Testis (tissue), 3 donors: ENCODE data around the gene PMFBP1. TPM values are rescaled to one million over a fixed set of nuclear protein-coding genes. Genes with fewer than 3 reads are reported as not detected.

Experiments used
- DNase-seq: peaks from one replicate; pipeline ENCODE4 v3.0.0-alpha.2; 2019
- H3K27ac ChIP-seq, 2 donors: fragments of 200-600 bp; sonication (generic); one replicate each; pipeline ENCODE4 v1.5.1; 2019
- H3K27me3 ChIP-seq: fragments of 200-600 bp; sonication (generic); one replicate; pipeline ENCODE4 v1.5.1; 2019
- H3K36me3 ChIP-seq: fragments of 200-600 bp; sonication (generic); one replicate; pipeline ENCODE4 v1.5.1; 2017; ENCODE audit warnings: low read depth; ENCODE audit errors: missing control alignments
- H3K4me1 ChIP-seq: fragments of 200-600 bp; sonication (generic); one replicate; pipeline ENCODE4 v1.5.1; 2019
- H3K4me3 ChIP-seq, 2 donors: fragments of 200-600 bp; sonication (generic); one replicate each; pipeline ENCODE4 v1.5.1; 2017 to 2019
- H3K9me3 ChIP-seq: fragments of 200-600 bp; sonication (generic); one replicate; pipeline ENCODE4 v1.5.1; 2017
- POLR2A ChIP-seq: fragments of 450-650 bp; IDR thresholded peaks from one replicate; pipeline ENCODE4 v1.6.1; 2017; ENCODE audit warnings: antibody characterized with exemption, mild to moderate bottlenecking, moderate library complexity
- WGBS, 2 donors: methylation state at CpG; one replicate each; pipeline ENCODE4 v1.1.5; 2018; 5-methylcytosine and 5-hydroxymethylcytosine counted together
- intact Hi-C: fragments of 100-400 bp; cut with DNase I; formaldehyde crosslinking; loops from one replicate; pipeline ENCODE4 v1.15.1; 2023; ENCODE audit warnings: low total_unique reads
- polyA plus RNA-seq: library from polyadenylated mRNA; stranded (reverse); fragments of 350-450 nt; fragmentation: Illumina TruSeq; extraction: RNeasy Lipid Tissue Mini Kit (QIAGEN cat#74804); gene quantifications from one replicate; pipeline ENCODE4 v1.2.3, GENCODE V29; 2014; ENCODE audit warnings: low read depth, low replicate concordance; ENCODE audit not compliant: insufficient read depth
- total RNA-seq, 2 donors: library from RNA; depleted of rRNA; stranded (reverse); fragments of >200 nt; gene quantifications; one replicate each; pipeline ENCODE4 v1.2.3, GENCODE V29; 2016
- TF ChIP-seq, protein P1 (sequence below), 3 experiments: fragments of 450-650 bp in 2 of 3; fragments of 200-600 bp in 1 of 3; sonication (generic) in 1 of 3; IDR thresholded peaks; one replicate each; pipeline ENCODE4 v1.5.1; 2016 to 2019; ENCODE audit warnings: antibody characterized with exemption in 3 of 3, mild to moderate bottlenecking in 2 of 3, moderate library complexity in 1 of 3

PMFBP1 gene
- total and polyA plus RNA-seq, 3 donors from 2014 or later: 14.4 to 33.5 (median 24.3) TPM

DNA sequence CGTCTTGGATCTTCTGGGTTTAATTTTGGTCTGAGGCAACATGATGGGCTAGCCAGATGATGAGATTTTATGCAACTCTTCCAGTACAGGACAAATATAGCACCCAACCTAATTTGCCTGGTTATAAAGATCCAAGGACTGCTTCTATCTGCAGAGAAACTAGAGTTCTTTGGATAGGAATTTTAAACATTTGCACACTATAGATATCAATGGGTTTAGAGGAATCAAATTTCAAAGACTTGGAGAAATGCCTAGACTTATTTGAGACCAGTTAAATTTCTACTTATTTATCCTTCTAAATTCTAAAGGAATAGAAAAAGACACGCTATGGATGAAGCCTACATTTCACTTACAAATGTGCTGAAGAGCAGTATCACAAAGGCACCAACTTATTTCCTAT is 12.6 kb downstream of the PMFBP1 start:
- 44 to 58% methylated on average over 2 of the region's 2 CpGs for WGBS, 2 donors
- H3K27me3 ChIP-seq: no peaks in the 10 kb centered on the region
- no peaks in the 10 kb centered on the region for H3K9me3 ChIP-seq
- no peaks in the 10 kb centered on the region for H3K36me3 ChIP-seq
- H3K27ac ChIP-seq: no peak overlapping the region
- intact Hi-C loops: no loop called here
- DNase-seq: no peak
- H3K4me3 ChIP-seq: no peak overlapping the region
- TF ChIP-seq POLR2A: no peak
- TF ChIP-seq, protein P1, sequence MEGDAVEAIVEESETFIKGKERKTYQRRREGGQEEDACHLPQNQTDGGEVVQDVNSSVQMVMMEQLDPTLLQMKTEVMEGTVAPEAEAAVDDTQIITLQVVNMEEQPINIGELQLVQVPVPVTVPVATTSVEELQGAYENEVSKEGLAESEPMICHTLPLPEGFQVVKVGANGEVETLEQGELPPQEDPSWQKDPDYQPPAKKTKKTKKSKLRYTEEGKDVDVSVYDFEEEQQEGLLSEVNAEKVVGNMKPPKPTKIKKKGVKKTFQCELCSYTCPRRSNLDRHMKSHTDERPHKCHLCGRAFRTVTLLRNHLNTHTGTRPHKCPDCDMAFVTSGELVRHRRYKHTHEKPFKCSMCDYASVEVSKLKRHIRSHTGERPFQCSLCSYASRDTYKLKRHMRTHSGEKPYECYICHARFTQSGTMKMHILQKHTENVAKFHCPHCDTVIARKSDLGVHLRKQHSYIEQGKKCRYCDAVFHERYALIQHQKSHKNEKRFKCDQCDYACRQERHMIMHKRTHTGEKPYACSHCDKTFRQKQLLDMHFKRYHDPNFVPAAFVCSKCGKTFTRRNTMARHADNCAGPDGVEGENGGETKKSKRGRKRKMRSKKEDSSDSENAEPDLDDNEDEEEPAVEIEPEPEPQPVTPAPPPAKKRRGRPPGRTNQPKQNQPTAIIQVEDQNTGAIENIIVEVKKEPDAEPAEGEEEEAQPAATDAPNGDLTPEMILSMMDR (IDR thresholded peaks at IDR 0.05): no peak
- no peaks in the 10 kb centered on the region for H3K4me1 ChIP-seq

DNA sequence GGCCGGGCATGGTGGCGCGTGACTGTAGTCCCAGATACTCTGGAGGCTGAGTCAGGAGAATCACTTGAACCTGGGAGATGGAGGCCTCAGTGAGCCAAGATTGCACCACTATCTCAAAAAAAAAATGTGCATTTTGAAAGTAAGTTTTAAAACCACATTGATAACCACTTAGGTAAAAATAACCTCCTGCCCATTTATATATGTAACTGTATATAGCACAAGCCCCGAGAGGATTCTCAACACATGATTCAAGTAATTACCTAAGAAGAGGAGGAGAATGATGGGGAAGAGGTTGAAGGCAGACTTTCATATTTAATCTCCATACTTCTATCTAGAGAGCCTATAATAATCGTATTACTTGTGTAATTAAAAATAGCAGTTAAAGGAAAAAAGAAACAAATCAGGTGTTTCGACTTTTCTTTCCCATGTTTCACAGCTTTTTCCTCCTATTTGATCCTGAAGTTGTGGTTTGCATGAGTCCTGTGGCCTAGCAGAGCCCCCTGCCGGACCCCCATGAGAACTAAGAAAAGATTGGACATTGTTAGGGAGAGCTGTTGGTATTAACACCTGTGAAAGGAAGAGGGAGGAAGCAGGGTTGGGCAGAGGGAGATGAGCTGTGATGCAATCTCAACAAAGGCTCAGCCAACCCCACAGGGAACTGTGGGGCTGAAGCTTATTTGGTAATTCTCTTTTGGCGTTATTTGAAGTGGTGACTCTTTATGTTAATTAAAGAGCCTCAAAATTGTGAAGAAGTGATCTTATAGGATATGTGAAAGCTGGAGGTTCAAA is 22.1 kb downstream of the PMFBP1 start:
- WGBS, 2 donors: 80 to 82% methylated on average over 8 of the region's 8 CpGs
- no peak overlapping the region for H3K27ac ChIP-seq
- no peak for DNase-seq
- intact Hi-C loops: no loop called here
- H3K4me3 ChIP-seq: no peak overlapping the region
- no peaks in the 10 kb centered on the region for H3K4me1 ChIP-seq
- H3K9me3 ChIP-seq: no peaks in the 10 kb centered on the region
- no peaks in the 10 kb centered on the region for H3K27me3 ChIP-seq
- no peaks in the 10 kb centered on the region for H3K36me3 ChIP-seq
- no peak for TF ChIP-seq POLR2A
- TF ChIP-seq, protein P1 (IDR thresholded peaks at IDR 0.05): no peak

DNA sequence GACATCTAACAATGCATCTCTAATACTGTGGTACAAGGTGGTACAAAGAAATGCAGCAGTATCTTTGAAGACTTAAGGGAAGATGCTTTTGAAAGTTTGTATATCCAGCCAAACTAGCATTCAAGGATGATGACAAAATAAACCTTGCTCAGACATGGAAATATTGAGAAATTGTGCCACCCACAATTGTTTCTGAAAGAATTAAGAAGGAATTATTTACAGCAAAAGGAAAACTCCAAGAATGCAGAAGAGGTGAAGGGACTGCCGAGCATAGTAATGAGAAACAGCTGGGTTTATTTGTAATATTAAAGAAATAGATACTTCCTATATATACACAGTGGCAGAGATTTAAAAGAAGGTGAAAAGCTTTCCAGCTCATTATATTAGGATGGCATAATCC is 29.5 kb downstream of the PMFBP1 start:
- Histone ChIP-seq H3K27me3 (no peaks in the 10 kb centered on the region), H3K27ac (no peak overlapping the region), H3K36me3 (no peaks in the 10 kb centered on the region), H3K9me3 (no peaks in the 10 kb centered on the region), H3K4me1 (no peaks in the 10 kb centered on the region), H3K4me3 (no peak overlapping the region)
- TF ChIP-seq, protein P1 (IDR thresholded peaks at IDR 0.05): no peak
- TF ChIP-seq POLR2A: no peak
- no peak for DNase-seq
- intact Hi-C loops: no loop called here
- 63 to 68% methylated on average over 1 of the region's 1 CpG for WGBS, 2 donors

DNA sequence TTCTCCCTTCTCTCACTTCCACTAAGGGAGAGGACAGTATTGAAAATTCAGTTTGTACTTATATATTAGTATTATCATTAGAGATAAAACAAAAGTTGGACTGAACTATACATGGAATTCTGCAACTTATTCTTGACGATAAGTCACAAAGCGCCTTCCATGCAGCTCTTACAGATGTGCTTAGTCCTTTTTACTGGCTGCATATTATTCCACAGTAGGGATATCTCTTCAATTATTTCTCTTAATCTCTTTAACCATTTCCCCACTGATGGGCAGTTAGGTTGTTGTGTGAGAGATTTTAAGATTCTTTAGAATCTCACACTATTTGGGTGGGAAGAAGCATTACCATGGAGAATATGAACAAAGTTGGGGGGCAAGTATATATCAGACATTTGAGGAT is 32.0 kb downstream of the PMFBP1 start:
- TF ChIP-seq, protein P1 (IDR thresholded peaks at IDR 0.05): no peak
- TF ChIP-seq POLR2A: no peak
- intact Hi-C loops: no loop called here
- WGBS, 2 donors: 96 to 98% methylated on average over 2 of the region's 2 CpGs
- H3K9me3 ChIP-seq: no peaks in the 10 kb centered on the region
- H3K36me3 ChIP-seq: no peaks in the 10 kb centered on the region
- H3K4me3 ChIP-seq: no peak overlapping the region
- H3K27ac ChIP-seq: no peak overlapping the region
- no peaks in the 10 kb centered on the region for H3K4me1 ChIP-seq
- no peak for DNase-seq
- no peaks in the 10 kb centered on the region for H3K27me3 ChIP-seq

DNA sequence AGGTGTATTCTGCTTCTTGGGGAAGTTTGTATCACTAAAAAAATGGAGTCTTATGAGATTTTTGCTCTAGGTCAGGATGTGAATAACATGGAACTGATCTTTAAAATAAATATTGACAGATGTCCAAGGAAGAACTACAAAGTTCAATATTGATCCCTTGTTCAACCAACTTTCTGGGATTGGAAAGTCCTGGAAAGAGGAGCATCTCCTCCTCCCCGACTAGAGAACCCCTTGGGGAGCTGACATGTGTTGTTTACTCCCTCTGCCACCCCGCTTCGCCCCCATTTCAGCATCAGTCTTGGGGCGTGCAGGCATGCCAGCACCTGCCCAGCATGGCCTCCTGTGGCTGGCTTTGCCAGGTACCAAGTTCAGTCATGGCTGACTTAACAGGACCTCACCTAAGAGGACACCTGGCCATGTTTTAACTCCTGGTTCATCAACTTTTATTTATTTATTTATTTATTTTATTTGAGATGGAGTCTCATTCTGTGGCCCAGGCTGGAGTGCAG is 33.8 kb downstream of the PMFBP1 start:
- intact Hi-C loops: no loop called here
- WGBS, 2 donors: 88 to 91% methylated on average over 4 of the region's 4 CpGs
- Histone ChIP-seq H3K9me3 (no peaks in the 10 kb centered on the region), H3K4me3 (no peak overlapping the region), H3K4me1 (no peaks in the 10 kb centered on the region), H3K36me3 (no peaks in the 10 kb centered on the region), H3K27ac (no peak overlapping the region), H3K27me3 (no peaks in the 10 kb centered on the region)
- no peak for TF ChIP-seq POLR2A
- TF ChIP-seq, protein P1 (IDR thresholded peaks at IDR 0.05): no peak
- DNase-seq: no peak
